Adipocyte (in vitro differentiated cells): Measurements from ENCODE around the gene STS.

Source experiments
- DNase-seq: peaks from one replicate; pipeline ENCODE4 v3.0.0-alpha.2; 2015; ENCODE audit warnings: low read depth
- H3K27me3 ChIP-seq: replicated peaks from 2 replicates; pipeline ENCODE4 v1.7.0; 2013; ENCODE audit warnings: mild to moderate bottlenecking, low read length, moderate library complexity; ENCODE audit not compliant: control insufficient read depth, insufficient read depth
- H3K36me3 ChIP-seq: 2 replicates; pipeline ENCODE4 v1.7.0; 2013; ENCODE audit warnings: low read length, mild to moderate bottlenecking, moderate library complexity; ENCODE audit not compliant: control insufficient read depth, insufficient read depth, severe bottlenecking
- H3K4me1 ChIP-seq: 2 replicates; pipeline ENCODE4 v1.7.0; 2013; ENCODE audit warnings: mild to moderate bottlenecking, low read length, moderate library complexity; ENCODE audit not compliant: control insufficient read depth, insufficient read depth
- H3K4me3 ChIP-seq: 2 replicates; pipeline ENCODE4 v1.7.0; 2013; ENCODE audit warnings: mild to moderate bottlenecking, low read length, moderate library complexity
- H3K9ac ChIP-seq: 2 replicates; pipeline ENCODE4 v1.7.0; 2013; ENCODE audit warnings: mild to moderate bottlenecking, low read length, moderate library complexity
- H3K9me3 ChIP-seq: 2 replicates; pipeline ENCODE4 v1.7.0; 2013; ENCODE audit warnings: mild to moderate bottlenecking, low read length, moderate library complexity; ENCODE audit not compliant: control insufficient read depth

The STS gene

DNA sequence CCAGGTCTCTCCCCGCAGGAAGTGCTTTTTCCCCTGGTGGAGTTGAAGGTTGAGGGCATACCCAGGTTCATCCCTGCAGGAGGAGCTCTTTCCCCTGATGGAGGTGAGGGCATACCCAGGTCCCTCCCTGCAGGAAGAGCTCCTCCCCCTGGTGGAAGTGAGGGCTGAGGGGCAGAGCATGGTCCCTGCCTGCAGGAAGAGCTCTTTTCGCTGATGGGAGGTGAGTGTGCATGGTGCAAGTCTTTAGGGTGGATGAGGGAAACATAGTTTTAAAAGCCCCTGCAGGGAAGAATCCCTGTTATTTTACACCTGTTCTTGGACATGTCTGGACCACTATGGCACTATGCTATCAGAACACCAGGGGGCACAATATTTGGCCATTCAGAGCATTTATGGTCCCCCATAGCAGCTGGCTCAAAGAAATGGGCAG lies 44.2 kb downstream of the STS start:
- no peak for DNase-seq
- Histone ChIP-seq H3K9me3 (no peaks in the 10 kb centered on the region), H3K27me3 (no peaks in the 10 kb centered on the region), H3K36me3 (no peaks in the 10 kb centered on the region), H3K4me1 (no peaks in the 10 kb centered on the region), H3K4me3 (no peak overlapping the region), H3K9ac (no peak overlapping the region)

DNA sequence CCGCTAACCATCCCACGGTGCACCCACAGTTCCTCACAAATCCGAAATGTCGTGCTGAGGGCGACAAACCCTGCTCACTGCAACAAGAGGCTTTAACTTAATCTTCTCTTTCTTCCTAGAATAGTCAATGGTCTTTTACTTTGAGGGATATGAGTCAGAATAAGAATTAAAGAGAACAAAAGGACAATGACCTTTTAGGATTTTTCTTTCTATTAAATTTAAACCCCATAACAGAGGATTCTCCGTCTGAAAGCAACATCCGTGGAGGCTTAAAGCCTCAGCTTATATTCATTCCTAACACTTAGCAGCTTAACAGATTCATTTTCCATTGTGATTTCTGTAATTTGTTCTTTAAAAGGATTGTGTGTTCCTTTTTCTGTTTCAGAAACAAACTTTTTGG lies 45.4 kb downstream of the STS start:
- H3K36me3 ChIP-seq, result no peaks in the 10 kb centered on the region
- no peak overlapping the region for H3K9ac ChIP-seq
- no peaks in the 10 kb centered on the region for H3K9me3 ChIP-seq
- no peaks in the 10 kb centered on the region for H3K27me3 ChIP-seq
- no peak for DNase-seq
- no peak overlapping the region for H3K4me3 ChIP-seq
- no peaks in the 10 kb centered on the region for H3K4me1 ChIP-seq

DNA sequence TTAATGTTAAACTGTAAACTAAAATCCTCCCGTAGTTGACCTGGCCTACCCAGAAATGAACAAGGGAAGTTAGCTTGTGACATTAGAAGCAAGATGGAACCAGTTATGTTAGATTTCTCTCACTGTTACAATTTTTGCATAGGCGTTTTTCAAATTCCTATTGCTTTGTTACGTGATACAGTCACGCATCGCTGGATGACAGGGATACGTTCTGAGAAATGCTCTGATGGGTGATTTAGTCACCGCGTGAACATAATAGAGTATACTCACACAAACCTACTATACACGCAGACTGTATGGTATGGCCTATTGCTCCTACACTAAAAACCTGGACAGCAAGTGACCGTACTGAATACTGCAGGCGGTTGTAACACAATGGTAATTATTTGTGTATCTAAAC lies 47.1 kb downstream of the STS start:
- H3K4me1 ChIP-seq, result no peaks in the 10 kb centered on the region
- H3K27me3 ChIP-seq, result no peaks in the 10 kb centered on the region
- H3K9ac ChIP-seq, result no peak overlapping the region
- no peaks in the 10 kb centered on the region for H3K9me3 ChIP-seq
- H3K4me3 ChIP-seq, result no peak overlapping the region
- no peak for DNase-seq
- H3K36me3 ChIP-seq, result no peaks in the 10 kb centered on the region
